Measurements from ENCODE around the gene MYO1H.
A peak's percentile ranks its signal among the peaks of the same experiment; 100 is the strongest.
"Not testable (repeated sequence)": the region's sequence is repeated elsewhere in the genome, so short reads cannot be mapped to it uniquely, and the experiment has no call there.

The MYO1H gene

GRCh38 chr12:109305547-109305946 lies 42.2 kb upstream of the MYO1H start:
- Histone ChIP-seq H3K4me1 (ENCODE audit: insufficient read depth, insufficient read length) (peaks cover 6% of the 10 kb centered on the region), H3K9me3 (ENCODE audit: insufficient read depth, low read length) (no peaks in the 10 kb centered on the region), H3K27me3 (ENCODE audit: insufficient read depth, insufficient read length) (peaks cover 34% of the 10 kb centered on the region), H3K4me3 (ENCODE audit: insufficient read length, low read depth) (no peak overlapping the region), H3K9ac (ENCODE audit: insufficient read length, low read depth) (no peak overlapping the region), H3K36me3 (ENCODE audit: insufficient read depth, insufficient read length, low read length) (no peaks in the 10 kb centered on the region)
- TF ChIP-seq SUZ12 (IDR thresholded peaks at IDR 0.05; ENCODE audit: extremely low read depth, insufficient read depth, insufficient read length), result no peak
- TF ChIP-seq ZNF274 (IDR thresholded peaks at IDR 0.05; ENCODE audit: low read depth, low read length), result no peak
- TF ChIP-seq YY1 (IDR thresholded peaks at IDR 0.05; ENCODE audit: insufficient read depth, insufficient read length), result no peak
- DNase-seq (ENCODE audit: low read depth, low spot score), result no peak

DNA sequence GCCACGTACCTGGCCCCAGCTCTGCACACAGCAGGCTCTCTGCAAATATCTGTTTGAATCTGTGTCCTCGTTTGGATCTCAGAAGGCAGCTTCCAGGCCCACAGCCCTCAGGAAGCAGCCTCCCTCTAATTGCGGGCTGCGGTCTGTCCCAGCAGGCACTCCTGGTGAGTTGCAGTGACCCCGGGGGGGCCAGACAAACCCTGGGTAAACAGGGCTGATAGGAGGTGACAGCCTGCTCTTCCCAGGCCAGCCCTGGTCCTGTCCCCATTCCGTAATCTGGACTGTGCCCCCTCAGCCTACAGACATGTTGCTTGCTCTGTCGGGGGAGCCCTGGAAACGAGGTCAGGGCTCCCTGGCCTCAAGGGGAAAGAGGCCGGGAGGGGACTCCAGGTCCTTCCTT lies 40.6 kb upstream of the MYO1H start:
- Histone ChIP-seq H3K4me1 (ENCODE audit: insufficient read depth, insufficient read length) (peaks cover 6% of the 10 kb centered on the region), H3K36me3 (ENCODE audit: insufficient read depth, insufficient read length, low read length) (no peaks in the 10 kb centered on the region), H3K9ac (ENCODE audit: insufficient read length, low read depth) (no peak overlapping the region), H3K4me3 (ENCODE audit: insufficient read length, low read depth) (no peak overlapping the region), H3K9me3 (ENCODE audit: insufficient read depth, low read length) (no peaks in the 10 kb centered on the region), H3K27me3 (ENCODE audit: insufficient read depth, insufficient read length) (peaks cover 49% of the 10 kb centered on the region)
- DNase-seq (ENCODE audit: low read depth, low spot score), result no peak
- no peak for TF ChIP-seq ZNF274 (IDR thresholded peaks at IDR 0.05; ENCODE audit: low read depth, low read length)
- no peak for TF ChIP-seq SUZ12 (IDR thresholded peaks at IDR 0.05; ENCODE audit: extremely low read depth, insufficient read depth, insufficient read length)
- TF ChIP-seq YY1 (IDR thresholded peaks at IDR 0.05; ENCODE audit: insufficient read depth, insufficient read length), result no peak

GRCh38 chr12:109308534-109309380 lies 38.9 kb upstream of the MYO1H start, which contains the start of gene FOXN4:
Gene FOXN4 (minus strand): TSS chr12:109309284. CDS start chr12:109308321, 963 bp downstream.
- TF ChIP-seq ZNF274 (IDR thresholded peaks at IDR 0.05; ENCODE audit: low read depth, low read length) (no peak), YY1 (IDR thresholded peaks at IDR 0.05; ENCODE audit: insufficient read depth, insufficient read length) (no peak), SUZ12 (IDR thresholded peaks at IDR 0.05; ENCODE audit: extremely low read depth, insufficient read depth, insufficient read length) (no peak)
- no peak for DNase-seq (ENCODE audit: low read depth, low spot score)
- Histone ChIP-seq H3K27me3 (ENCODE audit: insufficient read depth, insufficient read length) (peaks cover 53% of the 10 kb centered on the region), H3K9ac (ENCODE audit: insufficient read length, low read depth) (peak within 1 kb of the TSS; percentile 78), H3K4me3 (ENCODE audit: insufficient read length, low read depth) (peak within 1 kb of the TSS; percentile 66), H3K9me3 (ENCODE audit: insufficient read depth, low read length) (no peaks in the 10 kb centered on the region), H3K4me1 (ENCODE audit: insufficient read depth, insufficient read length) (peaks cover 6% of the 10 kb centered on the region), H3K36me3 (ENCODE audit: insufficient read depth, insufficient read length, low read length) (no peaks in the 10 kb centered on the region)

DNA sequence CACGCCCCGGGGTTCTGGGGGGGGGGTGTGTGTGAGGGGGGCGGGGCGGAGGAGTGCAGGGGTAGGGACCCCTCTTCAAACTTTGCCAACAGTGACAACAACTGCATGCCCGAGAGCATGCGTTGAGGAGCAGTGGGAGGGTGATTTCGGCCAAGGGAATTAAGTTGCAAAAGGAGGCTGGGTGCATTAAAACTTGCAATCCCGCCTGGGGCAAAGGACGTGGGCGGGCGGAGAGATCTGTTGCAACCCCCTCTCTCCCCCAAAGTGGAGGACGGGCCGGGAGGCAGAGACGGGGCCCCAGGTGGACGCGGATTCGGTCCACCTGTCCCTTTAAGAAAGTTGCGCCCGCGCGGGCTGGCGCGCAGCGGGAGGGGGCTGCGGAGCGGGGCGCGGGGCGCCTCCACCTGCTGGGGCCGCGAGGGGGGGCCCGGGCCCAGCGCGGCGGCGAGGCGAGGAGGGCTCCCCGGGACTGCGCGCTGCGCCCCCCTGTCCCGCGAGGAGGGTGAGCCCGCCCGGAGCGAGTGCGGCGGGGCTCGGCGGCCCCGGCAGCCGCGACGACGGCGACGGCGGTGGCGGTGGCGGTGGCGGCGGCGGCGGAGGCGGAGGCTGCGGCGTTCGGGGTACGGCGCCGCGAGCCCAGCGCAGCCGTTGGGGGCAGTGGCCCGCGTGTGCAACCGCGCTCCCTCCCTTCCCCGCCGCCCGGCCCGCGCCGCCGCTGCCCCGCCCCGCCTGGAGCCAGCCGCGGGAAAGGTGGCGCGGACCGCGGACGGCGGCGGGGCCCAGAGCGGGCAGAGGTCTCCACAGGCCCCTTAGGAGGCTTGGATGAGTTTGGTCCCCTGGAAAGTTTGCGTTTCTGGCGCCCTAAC lies 38.1 kb upstream of the MYO1H start:
- peak overlapping the region; percentile 78 for H3K9ac ChIP-seq (ENCODE audit: insufficient read length, low read depth)
- H3K9me3 ChIP-seq (ENCODE audit: insufficient read depth, low read length), result no peaks in the 10 kb centered on the region
- DNase-seq (ENCODE audit: low read depth, low spot score), result no peak
- peak overlapping the region; percentile 66 for H3K4me3 ChIP-seq (ENCODE audit: insufficient read length, low read depth)
- no peaks in the 10 kb centered on the region for H3K36me3 ChIP-seq (ENCODE audit: insufficient read depth, insufficient read length, low read length)
- H3K27me3 ChIP-seq (ENCODE audit: insufficient read depth, insufficient read length), result peaks cover 53% of the 10 kb centered on the region
- peaks cover 6% of the 10 kb centered on the region for H3K4me1 ChIP-seq (ENCODE audit: insufficient read depth, insufficient read length)
- no peak for TF ChIP-seq ZNF274 (IDR thresholded peaks at IDR 0.05; ENCODE audit: low read depth, low read length)
- no peak for TF ChIP-seq YY1 (IDR thresholded peaks at IDR 0.05; ENCODE audit: insufficient read depth, insufficient read length)
- TF ChIP-seq SUZ12 (IDR thresholded peaks at IDR 0.05; ENCODE audit: extremely low read depth, insufficient read depth, insufficient read length), result peak; percentile 67

DNA sequence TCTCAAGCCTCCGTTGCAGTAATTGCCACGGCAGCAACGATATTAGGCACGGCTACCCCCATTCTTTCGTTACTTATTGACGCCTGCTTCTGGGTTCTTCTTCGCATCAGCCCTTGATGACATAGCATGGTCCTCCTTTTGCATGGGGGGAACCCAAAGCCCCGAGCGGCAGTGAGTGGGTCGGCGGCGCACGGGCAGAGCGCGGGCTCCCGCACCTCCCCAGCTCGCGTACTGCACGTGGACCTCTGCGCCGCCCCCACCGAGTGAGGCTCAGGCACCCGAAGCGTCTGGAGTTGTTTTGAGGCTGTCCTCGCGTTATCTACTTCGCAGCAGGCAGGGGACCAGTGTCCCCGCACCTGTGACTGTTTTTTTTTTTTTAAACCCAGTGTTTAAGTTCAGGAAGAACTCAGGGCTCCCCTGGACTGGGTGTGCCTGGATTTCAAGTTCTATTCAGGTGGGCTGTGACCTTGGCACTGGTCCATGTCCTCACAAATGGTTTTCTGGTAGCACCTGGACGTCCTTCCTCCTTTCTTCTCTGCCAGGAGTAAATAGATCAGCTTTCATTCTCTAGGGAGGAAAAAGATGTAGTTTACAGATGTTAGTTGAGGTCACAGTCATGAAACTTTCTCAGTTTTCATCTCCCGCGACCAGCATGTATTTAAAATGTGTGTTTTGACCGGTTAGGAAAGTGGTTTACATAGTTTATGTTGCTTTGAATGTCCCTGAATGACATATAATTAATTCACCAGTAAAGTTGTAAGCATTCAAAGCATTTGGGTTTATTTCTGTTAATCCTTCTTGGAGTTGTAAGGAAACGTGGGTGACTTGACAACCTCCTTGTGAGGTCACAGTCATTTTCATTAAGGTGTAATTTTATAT lies 37.2 kb upstream of the MYO1H start:
- peaks cover 53% of the 10 kb centered on the region for H3K27me3 ChIP-seq (ENCODE audit: insufficient read depth, insufficient read length)
- H3K4me3 ChIP-seq (ENCODE audit: insufficient read length, low read depth), result peak overlapping the region; percentile 66

GRCh38 chr12:109321294-109321693 lies 26.4 kb upstream of the MYO1H start:
- not testable (repeated sequence) for H3K9ac ChIP-seq (ENCODE audit: insufficient read length, low read depth); H3K4me3 ChIP-seq (ENCODE audit: insufficient read length, low read depth); H3K9me3 ChIP-seq (ENCODE audit: insufficient read depth, low read length); DNase-seq (ENCODE audit: low read depth, low spot score); H3K36me3 ChIP-seq (ENCODE audit: insufficient read depth, insufficient read length, low read length); H3K27me3 ChIP-seq (ENCODE audit: insufficient read depth, insufficient read length); H3K4me1 ChIP-seq (ENCODE audit: insufficient read depth, insufficient read length)

More for the DNA sequence above, 37.2 kb upstream of the MYO1H start:
- Histone ChIP-seq H3K9me3 (ENCODE audit: insufficient read depth, low read length) (no peaks in the 10 kb centered on the region), H3K9ac (ENCODE audit: insufficient read length, low read depth) (peak overlapping the region; percentile 78), H3K4me1 (ENCODE audit: insufficient read depth, insufficient read length) (peaks cover 6% of the 10 kb centered on the region), H3K36me3 (ENCODE audit: insufficient read depth, insufficient read length, low read length) (no peaks in the 10 kb centered on the region)
- TF ChIP-seq ZNF274 (IDR thresholded peaks at IDR 0.05; ENCODE audit: low read depth, low read length) (no peak), YY1 (IDR thresholded peaks at IDR 0.05; ENCODE audit: insufficient read depth, insufficient read length) (no peak), SUZ12 (IDR thresholded peaks at IDR 0.05; ENCODE audit: extremely low read depth, insufficient read depth, insufficient read length) (no peak)
- DNase-seq (ENCODE audit: low read depth, low spot score), result no peak

Data from NT2/D1 (cell line).